LNCAP (cell line): ENCODE data around the gene CFAP54.

ENCODE experiments used
- CTCF ChIP-seq: fragments of 450-650 bp; IDR thresholded peaks from 2 replicates; pipeline ENCODE4 v1.5.1; 2017; ENCODE audit warnings: mild to moderate bottlenecking

The CFAP54 gene

GRCh38 chr12:96749999-96750398 is 260.6 kb downstream of the CFAP54 start:
- TF ChIP-seq CTCF, result no peak

GRCh38 chr12:96751626-96752025 is 262.2 kb downstream of the CFAP54 start:
- TF ChIP-seq CTCF, result no peak

GRCh38 chr12:96752211-96752610 is 262.8 kb downstream of the CFAP54 start:
- TF ChIP-seq CTCF, result no peak

- no peak for TF ChIP-seq CTCF
Observed at GRCh38 chr12:96766232-96766631, 276.9 kb downstream of the CFAP54 start.

GRCh38 chr12:96769400-96769799 is 280.0 kb downstream of the CFAP54 start:
- TF ChIP-seq CTCF, result no peak

GRCh38 chr12:96770219-96771102 is 281.1 kb downstream of the CFAP54 start:
- TF ChIP-seq CTCF, result no peak

- TF ChIP-seq CTCF, result no peak
Observed at GRCh38 chr12:96773031-96773430, 283.7 kb downstream of the CFAP54 start.
